IMR-90 (cell line): ENCODE measurements around the gene ZFPM1. TPM values are rescaled to one million over a fixed set of nuclear protein-coding genes. Genes with fewer than 3 reads are reported as not detected.

ENCODE experiments used
- ATAC-seq: fragments of 200-7000 bp; cut with Tn5 transposase; 2 replicates; pipeline ENCODE4 v1.9.1; 2020; ENCODE audit warnings: low read depth, mild to moderate bottlenecking, moderate library complexity
- BruUV-seq: library from RNA; stranded (reverse); fragments of 400-500 nt; replicated peaks from 2 replicates; lab custom pipeline; 2021; lab: Mats Ljungman, UMichigan
- CTCF ChIA-PET: fragments of 300-600 bp; formaldehyde crosslinking; extraction: SDS; loops from one replicate; lab custom pipeline; 2021; ENCODE audit warnings: antibody characterized with exemption; lab: Yijun Ruan, JAX
- POLR2A ChIA-PET: fragments of 300-600 bp; sonication (Branson Sonifier 250); formaldehyde crosslinking; loops from one replicate; lab custom pipeline; 2022; ENCODE audit warnings: antibody characterized with exemption; ENCODE audit not compliant: unreplicated experiment; lab: Charles Lee
- DNase-seq: peaks from one replicate; pipeline ENCODE4 v3.0.0; 2013
- H2AFZ ChIP-seq: replicated peaks from 2 replicates; pipeline ENCODE3; 2013; ENCODE audit warnings: low read length, mild to moderate bottlenecking; ENCODE audit not compliant: poor library complexity
- H2AK5ac ChIP-seq: 2 replicates; pipeline ENCODE4 v1.6.1; 2013; ENCODE audit warnings: low read depth, low read length, inconsistent platforms
- H2AK9ac ChIP-seq: replicated peaks from 2 replicates; pipeline ENCODE3; 2013; ENCODE audit warnings: mild to moderate bottlenecking, low read depth, low read length, moderate library complexity; ENCODE audit not compliant: poor library complexity
- H2BK120ac ChIP-seq: 2 replicates; pipeline ENCODE4 v1.6.1; 2013; ENCODE audit warnings: low read depth, low read length, inconsistent platforms
- H2BK15ac ChIP-seq: 3 replicates; pipeline ENCODE4 v1.6.1; 2013; ENCODE audit warnings: low read depth, low read length, inconsistent platforms
- H2BK20ac ChIP-seq: 2 replicates; pipeline ENCODE4 v1.6.1; 2013; ENCODE audit warnings: low read depth, mild to moderate bottlenecking, inconsistent platforms, low read length, moderate library complexity
- H2BK5ac ChIP-seq: 2 replicates; pipeline ENCODE4 v1.6.1; 2013; ENCODE audit warnings: mild to moderate bottlenecking, low read depth, low read length, inconsistent platforms; ENCODE audit not compliant: poor library complexity, severe bottlenecking
- H3K14ac ChIP-seq: replicated peaks from 2 replicates; pipeline ENCODE4 v1.6.1; 2013; ENCODE audit warnings: low read depth, low read length, inconsistent platforms
- H3K18ac ChIP-seq: 2 replicates; pipeline ENCODE4 v1.6.1; 2013; ENCODE audit warnings: low read depth, low read length, control low read depth
- H3K23ac ChIP-seq: 2 replicates; pipeline ENCODE4 v1.6.1; 2013; ENCODE audit warnings: low read depth, low read length, inconsistent platforms
- H3K27ac ChIP-seq: 2 replicates; pipeline ENCODE4 v1.5.1; 2013; ENCODE audit warnings: mild to moderate bottlenecking, control low read depth, low read length; ENCODE audit not compliant: insufficient read depth
- H3K27me3 ChIP-seq: 2 replicates; pipeline ENCODE4 v1.6.1; 2013; ENCODE audit warnings: low read length; ENCODE audit not compliant: control insufficient read depth, insufficient read depth
- H3K36me3 ChIP-seq: 2 replicates; pipeline ENCODE4 v1.6.1; 2013; ENCODE audit warnings: low read length, mixed read lengths; ENCODE audit not compliant: control insufficient read depth, insufficient read depth
- H3K4ac ChIP-seq: 2 replicates; pipeline ENCODE4 v1.6.1; 2013; ENCODE audit warnings: low read depth, low read length, inconsistent platforms
- H3K4me1 ChIP-seq: 2 replicates; pipeline ENCODE4 v1.6.1; 2013; ENCODE audit warnings: low read length, mixed read lengths; ENCODE audit not compliant: control insufficient read depth, insufficient read depth
- H3K4me2 ChIP-seq: 2 replicates; pipeline ENCODE4 v1.6.1; 2013; ENCODE audit warnings: low read depth, mild to moderate bottlenecking, control low read depth, low read length, moderate library complexity
- H3K4me3 ChIP-seq: 2 replicates; pipeline ENCODE4 v1.5.1; 2013; ENCODE audit warnings: low read depth, mild to moderate bottlenecking, control low read depth, low read length, moderate library complexity; ENCODE audit not compliant: insufficient read depth
- H3K56ac ChIP-seq: 2 replicates; pipeline ENCODE4 v1.6.1; 2013; ENCODE audit warnings: low read length, inconsistent platforms; ENCODE audit not compliant: insufficient read depth; ENCODE audit errors: extremely low read depth
- H3K79me1 ChIP-seq, 2 experiments: 2 replicates each; pipeline ENCODE4 v1.6.1; 2013; ENCODE audit warnings: low read length in 2 of 2, inconsistent platforms in 1 of 2, low read depth in 1 of 2
- H3K9ac ChIP-seq: 2 replicates; pipeline ENCODE4 v1.6.1; 2013; ENCODE audit warnings: low read depth, low read length, control low read depth
- H3K9me1 ChIP-seq: 2 replicates; pipeline ENCODE4 v1.6.1; 2013; ENCODE audit warnings: low read length, inconsistent platforms; ENCODE audit not compliant: insufficient read depth
- H3K9me3 ChIP-seq: 2 replicates; pipeline ENCODE4 v1.6.1; 2013; ENCODE audit warnings: low read length; ENCODE audit not compliant: control insufficient read depth, insufficient read depth
- H4K20me1 ChIP-seq: 2 replicates; pipeline ENCODE4 v1.6.1; 2013; ENCODE audit warnings: low read length, inconsistent platforms; ENCODE audit not compliant: insufficient read depth
- H4K5ac ChIP-seq: 2 replicates; pipeline ENCODE4 v1.6.1; 2013; ENCODE audit warnings: mild to moderate bottlenecking, low read depth, low read length, control low read depth
- H4K8ac ChIP-seq, 2 experiments: 2 replicates each; pipeline ENCODE4 v1.6.1; 2013; ENCODE audit warnings: low read depth in 2 of 2, low read length in 2 of 2, control low read depth in 1 of 2, inconsistent platforms in 1 of 2
- H4K91ac ChIP-seq: 2 replicates; pipeline ENCODE4 v1.6.1; 2013; ENCODE audit warnings: low read depth, low read length, inconsistent platforms; ENCODE audit not compliant: insufficient read depth
- BHLHE40 ChIP-seq: fragments of 150-350 bp; IDR thresholded peaks from 2 replicates; pipeline ENCODE4 v1.6.1; 2016; ENCODE audit warnings: mild to moderate bottlenecking, low read depth, low read length
- CEBPB ChIP-seq: IDR thresholded peaks from 2 replicates; pipeline ENCODE4 v1.6.1; 2012; ENCODE audit warnings: low read depth, low read length, improper control_type of control experiment
- CTCF ChIP-seq: conservative IDR thresholded peaks from 2 replicates; pipeline ENCODE4 v1.5.1; 2012; ENCODE audit warnings: mild to moderate bottlenecking, low read depth, low read length, improper control_type of control experiment
- FOS ChIP-seq: fragments of 150-350 bp; IDR thresholded peaks from 2 replicates; pipeline ENCODE4 v1.6.1; 2016; ENCODE audit warnings: low read depth, low read length
- MAFK ChIP-seq: IDR thresholded peaks from 2 replicates; pipeline ENCODE4 v1.6.1; 2012; ENCODE audit warnings: low read depth, low read length, improper control_type of control experiment
- MAZ ChIP-seq: IDR thresholded peaks from 2 replicates; pipeline ENCODE4 v1.6.1; 2012; ENCODE audit warnings: low read depth, mild to moderate bottlenecking, low read length, improper control_type of control experiment, moderate library complexity, borderline replicate concordance
- MXI1 ChIP-seq: IDR thresholded peaks from 2 replicates; pipeline ENCODE4 v1.6.1; 2012; ENCODE audit warnings: low read depth, mild to moderate bottlenecking, low read length, moderate library complexity, borderline replicate concordance
- NFE2L2 ChIP-seq: fragments of 150-350 bp; IDR thresholded peaks from 2 replicates; pipeline ENCODE4 v1.6.1; 2016; ENCODE audit warnings: low read depth, mild to moderate bottlenecking, low read length
- RAD21 ChIP-seq: IDR thresholded peaks from 2 replicates; pipeline ENCODE4 v1.6.1; 2012; ENCODE audit warnings: low read length, improper control_type of control experiment
- RCOR1 ChIP-seq: IDR thresholded peaks from 2 replicates; pipeline ENCODE4 v1.6.1; 2012; ENCODE audit warnings: mild to moderate bottlenecking, low read length, improper control_type of control experiment; ENCODE audit not compliant: insufficient replicate concordance
- SMC3 ChIP-seq: fragments of 150-350 bp; IDR thresholded peaks from 2 replicates; pipeline ENCODE4 v1.6.1; 2016; ENCODE audit warnings: low read depth, mild to moderate bottlenecking, antibody characterized with exemption, low read length, moderate library complexity
- USF2 ChIP-seq: fragments of 150-350 bp; IDR thresholded peaks from 2 replicates; pipeline ENCODE4 v1.6.1; 2017; ENCODE audit warnings: mild to moderate bottlenecking, antibody characterized with exemption, low read length, low read depth
- WGBS, 2 experiments: methylation state at CpG; one replicate each; pipeline versions ENCODE4 v1.1.5 to v1.1.7; 2013; ENCODE audit warnings: missing lambda C conversion rate in 2 of 2; ENCODE audit not compliant: insufficient read length in 1 of 2; ENCODE audit errors: extremely low coverage in 2 of 2; 5-methylcytosine and 5-hydroxymethylcytosine counted together
- dilution Hi-C: fragments of 300-500 bp; cut with HindIII; formaldehyde crosslinking; loops from one replicate; pipeline ENCODE4 v1.14.3; 2018; ENCODE audit warnings: low sequenced_read_pairs; ENCODE audit not compliant: unreplicated experiment
- in situ Hi-C: fragments of 300-500 bp; cut with MboI; formaldehyde crosslinking; loops from 3 replicates; pipeline ENCODE4 v1.14.3; 2019; ENCODE audit warnings: low sequenced_read_pairs, inconsistent platforms, mixed read lengths
- intact Hi-C: fragments of 100-400 bp; cut with micrococcal nuclease; formaldehyde crosslinking; loops from 2 replicates; pipeline ENCODE4 v1.10.0; 2022
- polyA plus RNA-seq, 3 experiments: library from polyadenylated mRNA; depleted of rRNA; stranded (reverse); fragments of >200 nt; gene quantifications; 2 replicates each; pipeline ENCODE4 v1.2.3, GENCODE V29; 2012; ENCODE audit warnings: low replicate concordance in 1 of 3
- total RNA-seq: library from RNA; depleted of rRNA; stranded (reverse); fragments of >200 nt; gene quantifications from 2 replicates; pipeline ENCODE4 v1.2.3, GENCODE V29; 2012
- TF ChIP-seq, protein P1 (sequence below): fragments of 150-350 bp; IDR thresholded peaks from 2 replicates; pipeline ENCODE4 v1.6.1; 2016; ENCODE audit warnings: low read depth, mild to moderate bottlenecking, low read length, moderate library complexity, borderline replicate concordance

Gene ZFPM1
- total and polyA plus RNA-seq, 2 of the 4 experiments (the other 2 are of a cell fraction), result 0.36 to 1.1 TPM

DNA sequence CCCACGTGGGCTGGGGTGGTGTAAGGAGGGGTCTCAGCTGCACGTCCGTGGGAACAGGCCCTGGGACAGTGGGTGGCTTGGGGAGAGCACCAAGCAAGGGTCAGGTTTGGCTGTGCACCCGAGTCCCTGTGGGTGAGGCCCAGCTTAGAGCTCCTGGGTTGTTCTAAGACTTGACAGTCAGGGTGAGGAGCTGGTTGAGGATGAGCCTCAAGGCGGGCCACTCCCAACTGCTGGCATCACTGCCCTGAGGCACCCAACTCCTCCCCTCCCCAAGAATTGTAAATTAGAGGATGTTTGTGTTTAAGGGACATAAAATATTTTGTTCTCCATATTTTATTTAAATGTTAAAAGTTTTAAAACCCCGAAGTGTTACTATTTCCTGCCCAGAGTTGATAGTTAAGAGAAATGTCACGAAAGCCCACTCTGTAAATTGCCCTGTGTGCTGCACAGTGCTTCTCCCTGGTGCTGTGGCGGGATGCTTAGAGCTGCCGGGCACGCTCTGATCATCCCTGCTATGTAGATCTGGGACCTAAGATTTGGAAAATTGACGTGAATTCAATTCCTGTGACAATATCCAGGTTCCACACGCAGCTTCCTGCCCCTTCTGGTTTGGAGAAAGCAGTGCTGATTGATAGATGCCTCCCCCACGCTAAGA, 133.0 kb downstream of the ZFPM1 start:
- no peak for TF ChIP-seq FOS
- no peak for TF ChIP-seq BHLHE40
- no peak for TF ChIP-seq RCOR1
- no peak for TF ChIP-seq RAD21
- TF ChIP-seq MAZ, result no peak
- no peak for TF ChIP-seq MAFK
- no peak for TF ChIP-seq CEBPB
- TF ChIP-seq MXI1, result no peak
- no peak for TF ChIP-seq CTCF
- no peak for TF ChIP-seq NFE2L2
- TF ChIP-seq, protein P1, sequence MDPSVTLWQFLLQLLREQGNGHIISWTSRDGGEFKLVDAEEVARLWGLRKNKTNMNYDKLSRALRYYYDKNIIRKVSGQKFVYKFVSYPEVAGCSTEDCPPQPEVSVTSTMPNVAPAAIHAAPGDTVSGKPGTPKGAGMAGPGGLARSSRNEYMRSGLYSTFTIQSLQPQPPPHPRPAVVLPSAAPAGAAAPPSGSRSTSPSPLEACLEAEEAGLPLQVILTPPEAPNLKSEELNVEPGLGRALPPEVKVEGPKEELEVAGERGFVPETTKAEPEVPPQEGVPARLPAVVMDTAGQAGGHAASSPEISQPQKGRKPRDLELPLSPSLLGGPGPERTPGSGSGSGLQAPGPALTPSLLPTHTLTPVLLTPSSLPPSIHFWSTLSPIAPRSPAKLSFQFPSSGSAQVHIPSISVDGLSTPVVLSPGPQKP, result no peak
- TF ChIP-seq SMC3, result no peak
- no peak for TF ChIP-seq USF2
- no peaks in the 10 kb centered on the region for H3K9me3 ChIP-seq
- BruUV-seq, result no TSS peak
- no peak overlapping the region for H3K27ac ChIP-seq
- no peak overlapping the region for H2AK5ac ChIP-seq
- 92% methylated on average over 4 of the region's 13 CpGs; no CpG with 5 or more reads in 1 of the 2 experiments for WGBS, 2 experiments
- no peak for DNase-seq
- H3K79me1 ChIP-seq, result peaks cover 33 to 70% of the 10 kb centered on the region in 2 experiments
- H3K18ac ChIP-seq, result no peak overlapping the region
- H2BK120ac ChIP-seq, result no peak overlapping the region
- H3K9me1 ChIP-seq, result peaks cover 6% of the 10 kb centered on the region
- ATAC-seq, result no peak
- ChIA-PET POLR2A (no interaction called here), CTCF (no interaction called here)
- intact Hi-C loops, result no loop called here
- no peak overlapping the region for H2BK20ac ChIP-seq
- peak overlapping the region; percentile 28 for H2AK9ac ChIP-seq
- no peak overlapping the region for H3K14ac ChIP-seq
- H4K8ac ChIP-seq, result no peak overlapping the region
- no peak overlapping the region for H2BK5ac ChIP-seq
- H3K56ac ChIP-seq, result no peak overlapping the region
- H3K9ac ChIP-seq, result no peak overlapping the region
- H4K5ac ChIP-seq, result no peak overlapping the region
- H3K4me3 ChIP-seq, result no peak overlapping the region
- no peaks in the 10 kb centered on the region for H3K4me1 ChIP-seq
- no peak overlapping the region for H2AFZ ChIP-seq
- peaks cover 45% of the 10 kb centered on the region for H3K36me3 ChIP-seq
- no peaks in the 10 kb centered on the region for H3K27me3 ChIP-seq
- H4K20me1 ChIP-seq, result peaks cover 58% of the 10 kb centered on the region
- no peak overlapping the region for H3K4me2 ChIP-seq
- H3K4ac ChIP-seq, result no peak overlapping the region
- in situ Hi-C loops, result no loop called here
- no peak overlapping the region for H4K91ac ChIP-seq
- dilution Hi-C loops, result no loop called here
- H3K23ac ChIP-seq, result no peak overlapping the region
- no peak overlapping the region for H2BK15ac ChIP-seq
